Testis (tissue), 3 donors: ENCODE results near the gene ADCY10. TPM values are rescaled to one million over a fixed set of nuclear protein-coding genes. Genes with fewer than 3 reads are reported as not detected.

Experiments used
- DNase-seq: peaks from one replicate; pipeline ENCODE4 v3.0.0-alpha.2; 2019
- H3K27ac ChIP-seq, 2 donors: fragments of 200-600 bp; sonication (generic); one replicate each; pipeline ENCODE4 v1.5.1; 2019
- H3K27me3 ChIP-seq: fragments of 200-600 bp; sonication (generic); one replicate; pipeline ENCODE4 v1.5.1; 2019
- H3K36me3 ChIP-seq: fragments of 200-600 bp; sonication (generic); one replicate; pipeline ENCODE4 v1.5.1; 2017; ENCODE audit warnings: low read depth; ENCODE audit errors: missing control alignments
- H3K4me1 ChIP-seq: fragments of 200-600 bp; sonication (generic); one replicate; pipeline ENCODE4 v1.5.1; 2019
- H3K4me3 ChIP-seq, 2 donors: fragments of 200-600 bp; sonication (generic); one replicate each; pipeline ENCODE4 v1.5.1; 2017 to 2019
- H3K9me3 ChIP-seq: fragments of 200-600 bp; sonication (generic); one replicate; pipeline ENCODE4 v1.5.1; 2017
- POLR2A ChIP-seq: fragments of 450-650 bp; IDR thresholded peaks from one replicate; pipeline ENCODE4 v1.6.1; 2017; ENCODE audit warnings: antibody characterized with exemption, mild to moderate bottlenecking, moderate library complexity
- WGBS, 2 donors: methylation state at CpG; one replicate each; pipeline ENCODE4 v1.1.5; 2018; 5-methylcytosine and 5-hydroxymethylcytosine counted together
- intact Hi-C: fragments of 100-400 bp; cut with DNase I; formaldehyde crosslinking; loops from one replicate; pipeline ENCODE4 v1.15.1; 2023; ENCODE audit warnings: low total_unique reads
- polyA plus RNA-seq: library from polyadenylated mRNA; stranded (reverse); fragments of 350-450 nt; fragmentation: Illumina TruSeq; extraction: RNeasy Lipid Tissue Mini Kit (QIAGEN cat#74804); gene quantifications from one replicate; pipeline ENCODE4 v1.2.3, GENCODE V29; 2014; ENCODE audit warnings: low read depth, low replicate concordance; ENCODE audit not compliant: insufficient read depth
- total RNA-seq, 2 donors: library from RNA; depleted of rRNA; stranded (reverse); fragments of >200 nt; gene quantifications; one replicate each; pipeline ENCODE4 v1.2.3, GENCODE V29; 2016
- TF ChIP-seq, protein P1 (sequence below), 3 experiments: fragments of 450-650 bp in 2 of 3; fragments of 200-600 bp in 1 of 3; sonication (generic) in 1 of 3; IDR thresholded peaks; one replicate each; pipeline ENCODE4 v1.5.1; 2016 to 2019; ENCODE audit warnings: antibody characterized with exemption in 3 of 3, mild to moderate bottlenecking in 2 of 3, moderate library complexity in 1 of 3

The ADCY10 gene
- total and polyA plus RNA-seq, 3 donors from 2014 or later: 9.4 to 49.7 (median 24.6) TPM

DNA sequence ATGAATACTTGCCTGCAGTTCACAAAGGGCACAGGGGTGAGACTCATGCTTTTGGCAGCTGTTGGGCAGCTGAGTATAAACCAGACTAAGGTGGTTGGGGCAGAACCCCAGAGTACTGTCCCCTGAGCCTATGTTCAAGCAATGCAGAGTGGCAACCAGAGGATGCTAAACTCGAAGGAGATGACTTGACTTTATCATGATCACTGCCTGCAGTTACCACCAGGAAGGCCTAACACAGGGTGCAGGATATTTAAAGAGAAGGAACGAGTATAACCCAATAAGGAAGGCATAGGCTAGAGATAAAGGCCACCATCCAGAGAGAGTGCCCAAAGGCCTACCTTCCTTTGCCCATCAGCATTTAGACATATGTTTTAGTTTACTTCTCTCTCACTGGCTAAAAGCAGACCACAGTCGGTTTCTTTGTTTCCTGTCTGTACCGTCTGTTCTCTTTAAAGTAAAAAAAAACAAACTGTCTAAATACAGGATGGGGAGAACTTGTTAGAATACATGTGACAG is 108.8 kb downstream of the ADCY10 start:
- 47 to 56% methylated on average over 4 of the region's 4 CpGs for WGBS, 2 donors
- intact Hi-C loops: no loop called here
- H3K4me3 ChIP-seq: no peak overlapping the region
- H3K36me3 ChIP-seq: no peaks in the 10 kb centered on the region
- H3K27me3 ChIP-seq: no peaks in the 10 kb centered on the region
- TF ChIP-seq, protein P1, sequence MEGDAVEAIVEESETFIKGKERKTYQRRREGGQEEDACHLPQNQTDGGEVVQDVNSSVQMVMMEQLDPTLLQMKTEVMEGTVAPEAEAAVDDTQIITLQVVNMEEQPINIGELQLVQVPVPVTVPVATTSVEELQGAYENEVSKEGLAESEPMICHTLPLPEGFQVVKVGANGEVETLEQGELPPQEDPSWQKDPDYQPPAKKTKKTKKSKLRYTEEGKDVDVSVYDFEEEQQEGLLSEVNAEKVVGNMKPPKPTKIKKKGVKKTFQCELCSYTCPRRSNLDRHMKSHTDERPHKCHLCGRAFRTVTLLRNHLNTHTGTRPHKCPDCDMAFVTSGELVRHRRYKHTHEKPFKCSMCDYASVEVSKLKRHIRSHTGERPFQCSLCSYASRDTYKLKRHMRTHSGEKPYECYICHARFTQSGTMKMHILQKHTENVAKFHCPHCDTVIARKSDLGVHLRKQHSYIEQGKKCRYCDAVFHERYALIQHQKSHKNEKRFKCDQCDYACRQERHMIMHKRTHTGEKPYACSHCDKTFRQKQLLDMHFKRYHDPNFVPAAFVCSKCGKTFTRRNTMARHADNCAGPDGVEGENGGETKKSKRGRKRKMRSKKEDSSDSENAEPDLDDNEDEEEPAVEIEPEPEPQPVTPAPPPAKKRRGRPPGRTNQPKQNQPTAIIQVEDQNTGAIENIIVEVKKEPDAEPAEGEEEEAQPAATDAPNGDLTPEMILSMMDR (IDR thresholded peaks at IDR 0.05): no peak
- TF ChIP-seq POLR2A: no peak
- H3K9me3 ChIP-seq: no peaks in the 10 kb centered on the region
- no peak for DNase-seq
- H3K4me1 ChIP-seq: peaks cover 4% of the 10 kb centered on the region
- H3K27ac ChIP-seq: no peak overlapping the region

DNA sequence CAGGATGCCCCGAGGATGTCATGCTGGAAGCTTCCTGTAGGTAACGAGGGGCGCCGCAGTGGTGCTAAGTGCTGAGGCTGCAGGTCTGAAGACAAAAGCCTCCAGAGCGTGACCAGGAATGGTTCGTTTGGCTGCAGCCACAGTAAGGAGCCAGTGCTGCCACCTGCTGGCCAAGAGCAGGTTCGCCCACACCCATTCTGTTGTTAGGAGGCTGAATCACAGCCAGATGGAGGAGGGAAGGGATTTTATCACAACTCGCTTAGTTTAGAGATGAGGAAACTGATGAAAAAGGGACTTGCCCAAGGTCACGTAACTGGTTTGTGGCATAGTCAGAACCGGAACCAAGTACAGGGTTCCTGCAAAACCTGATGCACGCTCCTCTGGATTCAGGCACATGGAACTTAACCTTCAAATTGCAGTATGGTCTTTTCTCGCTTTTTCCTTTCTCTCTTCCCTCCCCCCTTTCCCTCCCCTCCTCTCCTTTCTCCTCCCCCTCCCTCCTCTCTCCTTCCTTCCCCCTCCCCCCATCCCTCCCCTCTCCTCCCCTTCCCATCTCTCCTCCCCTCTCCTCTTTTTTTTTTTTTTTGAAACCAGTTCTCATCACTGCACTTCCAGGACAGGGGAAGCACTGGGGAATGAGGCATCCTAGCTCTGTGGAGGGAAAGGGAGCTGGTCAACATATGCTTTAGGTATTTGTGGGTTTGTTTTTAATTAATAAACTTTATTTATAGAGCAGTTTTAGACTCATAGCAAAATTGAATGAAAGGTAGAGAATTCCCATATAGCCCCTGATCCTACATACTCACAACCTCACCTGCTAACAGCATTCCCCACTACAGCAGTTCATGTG is 110.4 kb downstream of the ADCY10 start:
- DNase-seq: peak; percentile 96
- TF ChIP-seq, protein P1 (IDR thresholded peaks at IDR 0.05): peak; percentile 93 to 95 (median 95)
- no peak for TF ChIP-seq POLR2A
- Histone ChIP-seq H3K9me3 (no peaks in the 10 kb centered on the region), H3K4me3 (no peak overlapping the region), H3K4me1 (peaks cover 9% of the 10 kb centered on the region), H3K27ac (no peak overlapping the region), H3K27me3 (no peaks in the 10 kb centered on the region), H3K36me3 (no peaks in the 10 kb centered on the region)
- WGBS, 2 donors: 8 to 9% methylated on average over 12 of the region's 12 CpGs
- intact Hi-C loops: loop anchor here (5.0 kb wide), 1 partner anchor 81 kb away; the partner anchor contains the start of gene MPZL1

DNA sequence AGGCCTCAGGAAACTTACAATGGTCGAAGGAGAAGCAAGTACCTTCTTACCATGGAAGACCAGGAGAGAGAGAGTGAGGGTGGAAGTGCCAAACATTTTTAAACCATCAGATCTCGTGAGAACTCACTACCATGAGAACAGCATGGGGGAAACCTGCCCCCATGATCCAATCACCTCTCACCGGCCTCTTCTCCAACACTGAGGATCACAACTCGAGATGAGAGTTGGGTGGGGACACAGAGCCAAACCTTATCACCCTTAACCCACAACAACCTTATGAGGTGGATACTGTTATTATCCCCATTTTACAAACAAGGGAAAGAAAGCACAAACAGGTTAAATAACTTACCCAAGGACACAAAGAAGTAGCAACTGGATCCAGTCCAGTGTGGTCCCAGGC is 111.7 kb downstream of the ADCY10 start:
- TF ChIP-seq POLR2A: no peak
- TF ChIP-seq, protein P1 (IDR thresholded peaks at IDR 0.05): no peak
- Histone ChIP-seq H3K27ac (no peak overlapping the region), H3K27me3 (no peaks in the 10 kb centered on the region), H3K9me3 (no peaks in the 10 kb centered on the region), H3K4me1 (peaks cover 14% of the 10 kb centered on the region), H3K4me3 (no peak overlapping the region), H3K36me3 (no peaks in the 10 kb centered on the region)
- WGBS, 2 donors: 88 to 95% methylated on average over 4 of the region's 4 CpGs
- intact Hi-C loops: loop anchor here (5.0 kb wide), 1 partner anchor 80 kb away; the partner anchor contains the start of gene MPZL1
- DNase-seq: no peak

DNA sequence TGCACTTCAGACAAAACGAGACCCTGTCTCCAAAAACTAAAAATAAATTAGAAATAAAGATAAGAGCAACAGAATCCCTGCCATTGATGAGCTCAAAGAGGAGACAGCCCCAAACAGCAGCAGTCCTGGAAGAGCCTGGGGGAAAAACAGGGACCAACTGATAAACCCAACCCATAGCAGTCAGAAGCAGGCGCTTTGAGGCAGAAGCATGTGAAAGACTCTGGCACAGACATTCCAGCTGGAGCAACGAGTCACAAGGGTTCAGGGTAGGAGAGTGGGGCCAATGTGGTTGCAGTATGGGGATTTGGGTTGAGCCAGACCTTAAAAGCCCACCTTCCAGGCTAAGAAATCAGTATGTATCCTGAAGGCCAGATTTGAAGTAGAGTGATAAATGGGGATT is 113.7 kb downstream of the ADCY10 start:
- peak overlapping the region; percentile 26 to 71 for H3K27ac ChIP-seq
- H3K27me3 ChIP-seq: no peaks in the 10 kb centered on the region
- intact Hi-C loops: loop anchor here (5.0 kb wide), 1 partner anchor 78 kb away; the partner anchor contains the start of gene MPZL1
- peaks cover 30% of the 10 kb centered on the region for H3K4me1 ChIP-seq
- H3K9me3 ChIP-seq: no peaks in the 10 kb centered on the region
- WGBS, 2 donors: 24 to 30% methylated on average over 3 of the region's 3 CpGs
- peak; percentile 52 for DNase-seq
- H3K36me3 ChIP-seq: no peaks in the 10 kb centered on the region
- TF ChIP-seq, protein P1 (IDR thresholded peaks at IDR 0.05): no peak
- TF ChIP-seq POLR2A: no peak
- H3K4me3 ChIP-seq: no peak overlapping the region
